IMR-90 (cell line): ENCODE data around the gene SARM1. TPM values are rescaled to one million over a fixed set of nuclear protein-coding genes. Genes with fewer than 3 reads are reported as not detected.

Experiments used
- ATAC-seq: fragments of 200-7000 bp; cut with Tn5 transposase; 2 replicates; pipeline ENCODE4 v1.9.1; 2020; ENCODE audit warnings: low read depth, mild to moderate bottlenecking, moderate library complexity
- BruUV-seq: library from RNA; stranded (reverse); fragments of 400-500 nt; replicated peaks from 2 replicates; lab custom pipeline; 2021; lab: Mats Ljungman, UMichigan
- CTCF ChIA-PET: fragments of 300-600 bp; formaldehyde crosslinking; extraction: SDS; loops from one replicate; lab custom pipeline; 2021; ENCODE audit warnings: antibody characterized with exemption; lab: Yijun Ruan, JAX
- POLR2A ChIA-PET: fragments of 300-600 bp; sonication (Branson Sonifier 250); formaldehyde crosslinking; loops from one replicate; lab custom pipeline; 2022; ENCODE audit warnings: antibody characterized with exemption; ENCODE audit not compliant: unreplicated experiment; lab: Charles Lee
- DNase-seq: peaks from one replicate; pipeline ENCODE4 v3.0.0; 2013
- H2AFZ ChIP-seq: replicated peaks from 2 replicates; pipeline ENCODE3; 2013; ENCODE audit warnings: low read length, mild to moderate bottlenecking; ENCODE audit not compliant: poor library complexity
- H2AK5ac ChIP-seq: 2 replicates; pipeline ENCODE4 v1.6.1; 2013; ENCODE audit warnings: low read depth, low read length, inconsistent platforms
- H2AK9ac ChIP-seq: replicated peaks from 2 replicates; pipeline ENCODE3; 2013; ENCODE audit warnings: mild to moderate bottlenecking, low read depth, low read length, moderate library complexity; ENCODE audit not compliant: poor library complexity
- H2BK120ac ChIP-seq: 2 replicates; pipeline ENCODE4 v1.6.1; 2013; ENCODE audit warnings: low read depth, low read length, inconsistent platforms
- H2BK15ac ChIP-seq: 3 replicates; pipeline ENCODE4 v1.6.1; 2013; ENCODE audit warnings: low read depth, low read length, inconsistent platforms
- H2BK20ac ChIP-seq: 2 replicates; pipeline ENCODE4 v1.6.1; 2013; ENCODE audit warnings: low read depth, mild to moderate bottlenecking, inconsistent platforms, low read length, moderate library complexity
- H2BK5ac ChIP-seq: 2 replicates; pipeline ENCODE4 v1.6.1; 2013; ENCODE audit warnings: mild to moderate bottlenecking, low read depth, low read length, inconsistent platforms; ENCODE audit not compliant: poor library complexity, severe bottlenecking
- H3K14ac ChIP-seq: replicated peaks from 2 replicates; pipeline ENCODE4 v1.6.1; 2013; ENCODE audit warnings: low read depth, low read length, inconsistent platforms
- H3K18ac ChIP-seq: 2 replicates; pipeline ENCODE4 v1.6.1; 2013; ENCODE audit warnings: low read depth, low read length, control low read depth
- H3K23ac ChIP-seq: 2 replicates; pipeline ENCODE4 v1.6.1; 2013; ENCODE audit warnings: low read depth, low read length, inconsistent platforms
- H3K27ac ChIP-seq: 2 replicates; pipeline ENCODE4 v1.5.1; 2013; ENCODE audit warnings: mild to moderate bottlenecking, control low read depth, low read length; ENCODE audit not compliant: insufficient read depth
- H3K27me3 ChIP-seq: 2 replicates; pipeline ENCODE4 v1.6.1; 2013; ENCODE audit warnings: low read length; ENCODE audit not compliant: control insufficient read depth, insufficient read depth
- H3K36me3 ChIP-seq: 2 replicates; pipeline ENCODE4 v1.6.1; 2013; ENCODE audit warnings: low read length, mixed read lengths; ENCODE audit not compliant: control insufficient read depth, insufficient read depth
- H3K4ac ChIP-seq: 2 replicates; pipeline ENCODE4 v1.6.1; 2013; ENCODE audit warnings: low read depth, low read length, inconsistent platforms
- H3K4me1 ChIP-seq: 2 replicates; pipeline ENCODE4 v1.6.1; 2013; ENCODE audit warnings: low read length, mixed read lengths; ENCODE audit not compliant: control insufficient read depth, insufficient read depth
- H3K4me2 ChIP-seq: 2 replicates; pipeline ENCODE4 v1.6.1; 2013; ENCODE audit warnings: low read depth, mild to moderate bottlenecking, control low read depth, low read length, moderate library complexity
- H3K4me3 ChIP-seq: 2 replicates; pipeline ENCODE4 v1.5.1; 2013; ENCODE audit warnings: low read depth, mild to moderate bottlenecking, control low read depth, low read length, moderate library complexity; ENCODE audit not compliant: insufficient read depth
- H3K56ac ChIP-seq: 2 replicates; pipeline ENCODE4 v1.6.1; 2013; ENCODE audit warnings: low read length, inconsistent platforms; ENCODE audit not compliant: insufficient read depth; ENCODE audit errors: extremely low read depth
- H3K79me1 ChIP-seq, 2 experiments: 2 replicates each; pipeline ENCODE4 v1.6.1; 2013; ENCODE audit warnings: low read length in 2 of 2, inconsistent platforms in 1 of 2, low read depth in 1 of 2
- H3K9ac ChIP-seq: 2 replicates; pipeline ENCODE4 v1.6.1; 2013; ENCODE audit warnings: low read depth, low read length, control low read depth
- H3K9me1 ChIP-seq: 2 replicates; pipeline ENCODE4 v1.6.1; 2013; ENCODE audit warnings: low read length, inconsistent platforms; ENCODE audit not compliant: insufficient read depth
- H3K9me3 ChIP-seq: 2 replicates; pipeline ENCODE4 v1.6.1; 2013; ENCODE audit warnings: low read length; ENCODE audit not compliant: control insufficient read depth, insufficient read depth
- H4K20me1 ChIP-seq: 2 replicates; pipeline ENCODE4 v1.6.1; 2013; ENCODE audit warnings: low read length, inconsistent platforms; ENCODE audit not compliant: insufficient read depth
- H4K5ac ChIP-seq: 2 replicates; pipeline ENCODE4 v1.6.1; 2013; ENCODE audit warnings: mild to moderate bottlenecking, low read depth, low read length, control low read depth
- H4K8ac ChIP-seq, 2 experiments: 2 replicates each; pipeline ENCODE4 v1.6.1; 2013; ENCODE audit warnings: low read depth in 2 of 2, low read length in 2 of 2, control low read depth in 1 of 2, inconsistent platforms in 1 of 2
- H4K91ac ChIP-seq: 2 replicates; pipeline ENCODE4 v1.6.1; 2013; ENCODE audit warnings: low read depth, low read length, inconsistent platforms; ENCODE audit not compliant: insufficient read depth
- BHLHE40 ChIP-seq: fragments of 150-350 bp; IDR thresholded peaks from 2 replicates; pipeline ENCODE4 v1.6.1; 2016; ENCODE audit warnings: mild to moderate bottlenecking, low read depth, low read length
- MAFK ChIP-seq: IDR thresholded peaks from 2 replicates; pipeline ENCODE4 v1.6.1; 2012; ENCODE audit warnings: low read depth, low read length, improper control_type of control experiment
- MAZ ChIP-seq: IDR thresholded peaks from 2 replicates; pipeline ENCODE4 v1.6.1; 2012; ENCODE audit warnings: low read depth, mild to moderate bottlenecking, low read length, improper control_type of control experiment, moderate library complexity, borderline replicate concordance
- MXI1 ChIP-seq: IDR thresholded peaks from 2 replicates; pipeline ENCODE4 v1.6.1; 2012; ENCODE audit warnings: low read depth, mild to moderate bottlenecking, low read length, moderate library complexity, borderline replicate concordance
- RCOR1 ChIP-seq: IDR thresholded peaks from 2 replicates; pipeline ENCODE4 v1.6.1; 2012; ENCODE audit warnings: mild to moderate bottlenecking, low read length, improper control_type of control experiment; ENCODE audit not compliant: insufficient replicate concordance
- RFX5 ChIP-seq: IDR thresholded peaks from 2 replicates; pipeline ENCODE4 v1.8.0; 2012; ENCODE audit warnings: low read depth, mild to moderate bottlenecking, low read length, moderate library complexity
- SMC3 ChIP-seq: fragments of 150-350 bp; IDR thresholded peaks from 2 replicates; pipeline ENCODE4 v1.6.1; 2016; ENCODE audit warnings: low read depth, mild to moderate bottlenecking, antibody characterized with exemption, low read length, moderate library complexity
- USF2 ChIP-seq: fragments of 150-350 bp; IDR thresholded peaks from 2 replicates; pipeline ENCODE4 v1.6.1; 2017; ENCODE audit warnings: mild to moderate bottlenecking, antibody characterized with exemption, low read length, low read depth
- WGBS, 2 experiments: methylation state at CpG; one replicate each; pipeline versions ENCODE4 v1.1.5 to v1.1.7; 2013; ENCODE audit warnings: missing lambda C conversion rate in 2 of 2; ENCODE audit not compliant: insufficient read length in 1 of 2; ENCODE audit errors: extremely low coverage in 2 of 2; 5-methylcytosine and 5-hydroxymethylcytosine counted together
- dilution Hi-C: fragments of 300-500 bp; cut with HindIII; formaldehyde crosslinking; loops from one replicate; pipeline ENCODE4 v1.14.3; 2018; ENCODE audit warnings: low sequenced_read_pairs; ENCODE audit not compliant: unreplicated experiment
- in situ Hi-C: fragments of 300-500 bp; cut with MboI; formaldehyde crosslinking; loops from 3 replicates; pipeline ENCODE4 v1.14.3; 2019; ENCODE audit warnings: low sequenced_read_pairs, inconsistent platforms, mixed read lengths
- intact Hi-C: fragments of 100-400 bp; cut with micrococcal nuclease; formaldehyde crosslinking; loops from 2 replicates; pipeline ENCODE4 v1.10.0; 2022
- polyA plus RNA-seq, 3 experiments: library from polyadenylated mRNA; depleted of rRNA; stranded (reverse); fragments of >200 nt; gene quantifications; 2 replicates each; pipeline ENCODE4 v1.2.3, GENCODE V29; 2012; ENCODE audit warnings: low replicate concordance in 1 of 3
- total RNA-seq: library from RNA; depleted of rRNA; stranded (reverse); fragments of >200 nt; gene quantifications from 2 replicates; pipeline ENCODE4 v1.2.3, GENCODE V29; 2012

SARM1 gene
- total and polyA plus RNA-seq, 2 of the 4 experiments (the other 2 are of a cell fraction) = 3.4 to 11.4 TPM

GRCh38 chr17:28357901-28358197 lies 13.6 kb upstream of the SARM1 start (continued):
- no peak for TF ChIP-seq MXI1
- no peak for TF ChIP-seq SMC3
- no peak for TF ChIP-seq RFX5

- Histone ChIP-seq H3K9me1 (no peaks in the 10 kb centered on the region; the same call in 1 of the 2 replicates), H2AK5ac (no peak overlapping the region), H2BK120ac (no peak overlapping the region), H3K18ac (no peak overlapping the region), H3K27ac (no peak overlapping the region), H3K36me3 (peaks cover 26% of the 10 kb centered on the region), H2AK9ac (no peak overlapping the region), H4K91ac (no peak overlapping the region), H3K79me1 (peaks cover 5 to 9% of the 10 kb centered on the region in 2 experiments), H3K56ac (no peak overlapping the region), H3K4me3 (no peak overlapping the region), H4K20me1 (no peaks in the 10 kb centered on the region; the same call in 1 of the 2 replicates), H4K8ac (no peak overlapping the region), H2AFZ (no peak overlapping the region), H3K23ac (no peak overlapping the region), H4K5ac (no peak overlapping the region), H3K4me2 (no peak overlapping the region), H2BK15ac (no peak overlapping the region), H3K14ac (no peak overlapping the region), H2BK20ac (no peak overlapping the region), H2BK5ac (no peak overlapping the region), H3K4me1 (peaks cover 2% of the 10 kb centered on the region), H3K9ac (no peak overlapping the region), H3K27me3 (no peaks in the 10 kb centered on the region), H3K4ac (no peak overlapping the region), H3K9me3 (no peaks in the 10 kb centered on the region)
- DNase-seq (no peak), ATAC-seq (no peak)
- ChIA-PET POLR2A (no interaction called here), CTCF (no interaction called here)
- WGBS, 2 experiments = no CpG with 5 or more reads among the region's 5 CpGs
- intact Hi-C loops (no loop called here), in situ Hi-C loops (no loop called here), dilution Hi-C loops (no loop called here)
- TF ChIP-seq MAFK (no peak), RCOR1 (no peak), MAZ (no peak), BHLHE40 (no peak), USF2 (no peak)
- no TSS peak for BruUV-seq
Measured at GRCh38 chr17:28363186-28363585, 8.3 kb upstream of the SARM1 start.
